ENCODE results near the gene WDR38.

Gene WDR38

DNA sequence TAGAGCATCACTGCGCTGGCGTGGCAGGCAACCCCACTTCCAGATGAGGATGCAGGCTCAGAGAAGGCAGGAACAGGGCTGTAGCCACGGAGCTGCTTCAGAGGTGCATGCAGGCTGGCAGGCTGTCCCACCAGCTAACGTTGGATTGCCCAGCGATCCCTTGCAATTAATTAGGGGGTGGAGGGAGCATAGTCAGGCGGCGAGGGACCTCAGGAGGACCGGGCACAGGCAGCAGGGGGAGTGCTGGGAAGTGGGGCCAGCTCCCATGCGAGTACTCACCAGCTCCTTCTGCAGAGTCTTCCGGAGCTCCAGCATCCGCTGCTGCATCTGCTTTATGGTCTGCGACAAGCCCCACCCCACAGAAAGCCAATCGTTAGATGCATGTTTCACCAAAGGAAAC lies 29.0 kb downstream of the WDR38 start:
- DNase-seq (ENCODE audit: low read depth), result no peak

- no peak for DNase-seq (ENCODE audit: low read depth)
Observed at GRCh38 chr9:124884376-124884775, 31.1 kb downstream of the WDR38 start.

- DNase-seq (ENCODE audit: low read depth), result no peak
Observed at GRCh38 chr9:124885551-124885950, 32.3 kb downstream of the WDR38 start.

DNA sequence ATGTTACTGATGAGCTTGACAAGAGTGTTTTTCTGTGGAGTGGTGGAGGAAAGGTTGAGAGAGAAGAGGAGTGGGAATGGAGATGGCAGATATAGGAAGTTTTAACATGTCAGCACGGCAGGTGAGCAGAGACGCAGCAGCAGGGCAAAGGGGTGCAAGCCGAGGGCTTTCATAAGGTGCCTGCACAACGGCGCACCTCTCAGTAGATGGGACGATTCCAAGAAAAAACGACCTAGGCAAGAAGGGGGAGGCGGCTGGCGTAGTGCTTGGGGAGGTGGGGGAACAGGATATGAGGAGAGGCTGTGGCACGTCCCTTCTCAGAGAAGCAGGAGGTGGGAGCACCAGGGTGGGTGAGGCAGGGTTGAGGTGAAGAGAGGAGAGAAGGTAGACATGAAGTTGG lies 33.2 kb downstream of the WDR38 start:
- DNase-seq (ENCODE audit: low read depth), result no peak

GRCh38 chr9:124886866-124887492 lies 33.7 kb downstream of the WDR38 start:
- no peak for DNase-seq (ENCODE audit: low read depth)

DNA sequence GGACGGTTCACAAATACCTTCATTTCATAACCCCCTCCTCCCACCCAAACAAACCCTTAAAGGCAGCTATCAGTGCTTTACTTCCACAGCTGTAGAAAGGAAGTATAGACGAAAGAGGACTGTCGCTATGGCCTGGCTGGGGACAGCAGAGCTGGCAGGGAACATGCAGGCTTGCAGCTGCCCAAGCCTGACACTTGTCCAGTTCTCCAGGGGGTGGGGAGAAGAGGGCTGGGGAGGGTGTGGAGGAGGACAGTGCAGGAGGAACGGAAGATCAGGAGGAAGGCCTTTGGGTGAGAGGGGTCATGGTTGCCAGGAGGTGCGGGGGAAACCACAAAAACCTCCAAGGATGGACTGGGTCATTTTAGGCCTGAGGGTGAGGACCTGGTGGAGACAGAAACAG lies 34.6 kb downstream of the WDR38 start:
- DNase-seq (ENCODE audit: low read depth), result no peak

GRCh38 chr9:124889006-124889405 lies 35.7 kb downstream of the WDR38 start:
- DNase-seq (ENCODE audit: low read depth), result no peak

- no peak for DNase-seq (ENCODE audit: low read depth)
Observed at GRCh38 chr9:124890179-124890578, 36.9 kb downstream of the WDR38 start.

GRCh38 chr9:124894035-124894740 lies 40.9 kb downstream of the WDR38 start:
- no peak for DNase-seq (ENCODE audit: low read depth)

DNA sequence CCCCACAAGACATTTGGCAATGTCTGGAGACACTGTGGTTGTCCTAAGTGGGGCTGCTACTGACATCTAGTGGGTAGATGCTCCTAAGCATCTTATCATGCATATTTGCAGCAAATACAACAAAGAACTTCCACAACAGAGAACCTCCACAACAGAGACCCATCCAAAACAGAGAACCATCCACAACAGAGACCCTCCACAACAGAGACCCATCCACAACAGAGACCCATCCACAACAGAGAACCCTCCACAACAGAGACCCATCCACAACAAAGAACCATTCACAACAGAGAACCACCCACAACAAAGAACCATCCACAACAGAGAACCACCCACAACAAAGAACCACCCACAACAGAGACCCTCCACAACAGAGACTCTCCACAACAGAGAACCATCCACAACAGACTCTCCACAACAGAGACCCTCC lies 41.5 kb downstream of the WDR38 start:
- DNase-seq (ENCODE audit: low read depth), result no peak

DNA sequence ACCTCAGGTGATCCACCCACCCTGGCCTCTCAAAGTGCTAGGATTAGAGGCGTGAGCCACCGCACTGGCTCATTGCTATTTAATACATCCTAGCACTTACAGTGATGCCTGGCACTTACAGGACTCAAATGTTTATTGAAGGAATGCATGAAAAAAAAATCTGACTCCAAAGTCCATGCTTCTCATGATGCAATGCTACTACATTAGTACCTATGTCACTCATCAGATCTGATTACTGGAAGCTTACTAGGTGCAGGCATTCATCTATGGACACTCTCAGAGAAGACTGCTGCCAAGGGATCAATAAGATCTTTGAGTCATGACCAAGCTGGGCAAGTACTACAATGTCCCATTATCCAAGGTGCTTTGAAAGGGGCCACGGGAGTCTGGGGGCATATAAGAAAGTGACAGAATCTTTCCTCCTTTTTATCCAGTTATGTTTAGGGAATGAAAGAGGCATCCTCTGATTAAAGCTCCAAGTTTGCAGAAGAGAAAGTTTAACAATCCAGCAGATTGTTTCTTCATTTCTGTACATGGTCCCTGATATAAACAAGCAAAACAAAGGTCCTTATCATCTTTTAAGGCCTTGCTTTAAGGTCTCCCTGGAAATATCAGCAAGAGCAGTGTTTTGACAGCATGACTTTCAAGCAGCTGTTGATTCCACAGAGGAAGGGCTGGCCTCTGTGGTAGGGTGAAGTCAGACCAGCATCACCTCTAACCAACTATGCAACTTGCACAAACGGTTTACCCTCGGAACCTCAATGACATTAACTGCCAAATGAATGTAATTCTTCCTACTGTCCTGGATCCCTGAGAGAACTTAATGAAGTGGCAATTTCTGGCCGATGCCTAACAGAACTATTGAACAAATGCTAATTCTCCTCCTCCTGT lies 44.6 kb downstream of the WDR38 start:
- no peak for DNase-seq (ENCODE audit: low read depth)

DNA sequence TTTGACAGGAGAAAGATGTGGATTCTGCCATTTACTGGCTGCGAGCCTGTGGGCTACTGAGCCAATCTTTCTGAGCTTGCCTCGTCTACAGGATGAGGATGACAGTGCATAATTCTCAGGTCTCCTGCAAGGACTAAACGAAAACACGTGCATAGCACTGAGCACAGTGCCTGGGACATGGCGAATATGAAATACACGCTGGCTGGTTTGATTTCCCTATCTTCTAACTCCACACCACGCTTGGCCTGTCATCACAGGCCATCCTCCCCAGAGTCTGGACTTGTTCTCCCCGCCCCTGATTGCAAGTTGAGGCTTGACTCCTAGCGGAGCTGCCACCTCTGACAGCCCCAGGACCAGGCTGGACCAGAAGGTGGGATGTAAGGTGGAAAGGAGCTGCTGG lies 46.6 kb downstream of the WDR38 start:
- no peak for DNase-seq (ENCODE audit: low read depth)

DNA sequence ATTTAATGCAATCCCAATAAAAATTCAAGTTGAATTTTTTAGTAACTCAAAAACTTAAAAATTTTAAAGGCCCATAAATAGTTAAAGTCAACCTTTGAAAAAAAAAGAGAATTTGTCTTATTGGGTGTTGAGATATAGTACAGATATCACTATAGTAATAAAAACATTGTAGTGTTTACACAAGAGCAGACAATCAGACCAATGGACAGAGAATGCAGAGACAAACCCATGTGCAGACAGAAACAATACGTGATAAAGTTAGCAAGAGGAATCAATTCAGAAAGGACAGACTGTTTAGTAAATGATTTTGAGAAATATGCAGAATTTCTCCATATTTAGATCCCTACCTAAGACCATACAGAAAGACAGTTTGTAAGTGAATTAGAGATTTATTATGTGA lies 53.7 kb downstream of the WDR38 start:
- DNase-seq (ENCODE audit: low read depth), result no peak
